ENCODE data around the gene GSTA4.

GRCh38 chr6:52955871-52956270 is 39.2 kb downstream of the GSTA4 start:
- TF ChIP-seq ZBTB21 (tag by site-specific recombination; IDR thresholded peaks at IDR 0.05) (no peak), ZEB2 (tag by site-specific recombination; IDR thresholded peaks at IDR 0.05) (no peak), BCL11B (tag by site-specific recombination; IDR thresholded peaks at IDR 0.05; ENCODE audit: low read depth) (no peak), CTCF (tag by site-specific recombination; IDR thresholded peaks at IDR 0.05) (no peak), ZNF274 (IDR thresholded peaks at IDR 0.05; ENCODE audit: low read length) (no peak), ZNF274 (tag by site-specific recombination; IDR thresholded peaks at IDR 0.05; ENCODE audit: borderline replicate concordance) (no peak), BCL11A (tag by site-specific recombination; IDR thresholded peaks at IDR 0.05; ENCODE audit: low read depth) (no peak), ZNF174 (tag by site-specific recombination; IDR thresholded peaks at IDR 0.05) (no peak), ZBTB10 (tag by site-specific recombination; IDR thresholded peaks at IDR 0.05) (no peak)
